Subcutaneous abdominal adipose tissue (tissue), 5 donors: Measurements from ENCODE around the gene XRCC6.

Experiments used
- H3K27ac ChIP-seq: one replicate; pipeline ENCODE4 v1.7.0; 2013; ENCODE audit warnings: low read depth, mild to moderate bottlenecking, inconsistent platforms, low read length, moderate library complexity
- H3K27me3 ChIP-seq, 5 donors: one replicate each; pipeline ENCODE4 v1.7.0; 2013; ENCODE audit warnings: low read length in 5 of 5, inconsistent platforms in 1 of 5; ENCODE audit not compliant: control insufficient read depth in 5 of 5, insufficient read depth in 4 of 5
- H3K36me3 ChIP-seq, 5 donors: one replicate each; pipeline ENCODE4 v1.7.0; 2013; ENCODE audit warnings: low read length in 5 of 5; ENCODE audit not compliant: control insufficient read depth in 5 of 5, insufficient read depth in 5 of 5
- H3K4me1 ChIP-seq, 5 donors: one replicate each; pipeline ENCODE4 v1.7.0; 2013; ENCODE audit warnings: low read length in 5 of 5, mild to moderate bottlenecking in 3 of 5, moderate library complexity in 1 of 5; ENCODE audit not compliant: control insufficient read depth in 5 of 5, insufficient read depth in 5 of 5
- H3K4me3 ChIP-seq, 5 donors: one replicate each; pipeline ENCODE4 v1.7.0; 2013; ENCODE audit warnings: low read length in 5 of 5, low read depth in 1 of 5
- H3K9ac ChIP-seq, 5 donors: one replicate each; pipeline ENCODE4 v1.7.0; 2013; ENCODE audit warnings: low read length in 5 of 5, mild to moderate bottlenecking in 4 of 5, moderate library complexity in 3 of 5
- H3K9me3 ChIP-seq, 5 donors: one replicate each; pipeline ENCODE4 v1.7.0; 2013; ENCODE audit warnings: low read length in 5 of 5; ENCODE audit not compliant: control insufficient read depth in 5 of 5
- donor health status: healthy.
- donor health status: healthy.
- donor health status: healthy.
- donor health status: healthy.
- donor health status: healthy.

The XRCC6 gene

GRCh38 chr22:41638748-41639147 lies 17.7 kb downstream of the XRCC6 start:
- Histone ChIP-seq H3K4me1 (no peaks in the 10 kb centered on the region), H3K27me3 (no peaks in the 10 kb centered on the region), H3K9me3 (no peaks in the 10 kb centered on the region), H3K27ac (no peak overlapping the region), H3K4me3 (no peak overlapping the region), H3K36me3 (peaks cover 37 to 90% (median 76%) of the 10 kb centered on the region in 5 donors), H3K9ac (no peak overlapping the region)

GRCh38 chr22:41641854-41642253 lies 20.8 kb downstream of the XRCC6 start:
- H3K4me3 ChIP-seq, result no peak overlapping the region
- H3K36me3 ChIP-seq, result peaks cover 31 to 89% (median 65%) of the 10 kb centered on the region in 5 donors
- H3K9ac ChIP-seq, result no peak overlapping the region
- no peak overlapping the region for H3K27ac ChIP-seq
- H3K4me1 ChIP-seq, result no peaks in the 10 kb centered on the region
- no peaks in the 10 kb centered on the region for H3K27me3 ChIP-seq
- no peaks in the 10 kb centered on the region for H3K9me3 ChIP-seq

- Histone ChIP-seq H3K27me3 (no peaks in the 10 kb centered on the region), H3K9me3 (no peaks in the 10 kb centered on the region), H3K36me3 (peaks cover 31 to 89% (median 64%) of the 10 kb centered on the region in 5 donors), H3K4me1 (no peaks in the 10 kb centered on the region), H3K9ac (no peak overlapping the region), H3K27ac (no peak overlapping the region), H3K4me3 (no peak overlapping the region)
Observed at GRCh38 chr22:41642331-41643110, 21.4 kb downstream of the XRCC6 start.

- peaks cover 27 to 91% (median 64%) of the 10 kb centered on the region in 5 donors for H3K36me3 ChIP-seq
- H3K27ac ChIP-seq, result no peak overlapping the region
- no peaks in the 10 kb centered on the region for H3K27me3 ChIP-seq
- H3K4me3 ChIP-seq, result no peak overlapping the region
- no peaks in the 10 kb centered on the region for H3K9me3 ChIP-seq
- no peak overlapping the region for H3K9ac ChIP-seq
- peaks cover 0 to 1% (median 0%) of the 10 kb centered on the region in 5 donors for H3K4me1 ChIP-seq
Observed at GRCh38 chr22:41647771-41648170, 26.7 kb downstream of the XRCC6 start.

GRCh38 chr22:41648432-41648831 lies 27.3 kb downstream of the XRCC6 start:
- Histone ChIP-seq H3K9ac (no peak overlapping the region), H3K36me3 (peaks cover 26 to 91% (median 68%) of the 10 kb centered on the region in 5 donors), H3K4me3 (no peak overlapping the region), H3K27ac (no peak overlapping the region), H3K4me1 (peaks cover 0 to 1% (median 0%) of the 10 kb centered on the region in 5 donors), H3K27me3 (no peaks in the 10 kb centered on the region), H3K9me3 (no peaks in the 10 kb centered on the region)

GRCh38 chr22:41650229-41650628 lies 29.1 kb downstream of the XRCC6 start:
- Histone ChIP-seq H3K9me3 (no peaks in the 10 kb centered on the region), H3K9ac (no peak overlapping the region), H3K4me1 (peaks cover 0 to 1% (median 0%) of the 10 kb centered on the region in 5 donors), H3K27me3 (no peaks in the 10 kb centered on the region), H3K4me3 (no peak overlapping the region), H3K36me3 (peaks cover 38 to 96% (median 80%) of the 10 kb centered on the region in 5 donors), H3K27ac (no peak overlapping the region)

- Histone ChIP-seq H3K4me3 (no peak overlapping the region), H3K27me3 (no peaks in the 10 kb centered on the region), H3K9ac (no peak overlapping the region), H3K4me1 (peaks cover 0 to 1% (median 0%) of the 10 kb centered on the region in 5 donors), H3K9me3 (no peaks in the 10 kb centered on the region), H3K36me3 (peaks cover 38 to 95% (median 78%) of the 10 kb centered on the region in 5 donors), H3K27ac (no peak overlapping the region)
Observed at GRCh38 chr22:41650821-41651220, 29.7 kb downstream of the XRCC6 start.

- no peak overlapping the region for H3K9ac ChIP-seq
- H3K4me1 ChIP-seq, result no peaks in the 10 kb centered on the region
- H3K36me3 ChIP-seq, result peaks cover 28 to 95% (median 88%) of the 10 kb centered on the region in 5 donors
- H3K27ac ChIP-seq, result no peak overlapping the region
- no peaks in the 10 kb centered on the region for H3K27me3 ChIP-seq
- no peak overlapping the region for H3K4me3 ChIP-seq
- H3K9me3 ChIP-seq, result no peaks in the 10 kb centered on the region
Observed at GRCh38 chr22:41654322-41654721, 33.2 kb downstream of the XRCC6 start.

GRCh38 chr22:41656556-41656955 lies 35.5 kb downstream of the XRCC6 start:
- H3K27me3 ChIP-seq, result no peaks in the 10 kb centered on the region
- no peak overlapping the region for H3K4me3 ChIP-seq
- peaks cover 32 to 98% (median 92%) of the 10 kb centered on the region in 5 donors for H3K36me3 ChIP-seq
- H3K4me1 ChIP-seq, result no peaks in the 10 kb centered on the region
- no peak overlapping the region for H3K27ac ChIP-seq
- no peak overlapping the region for H3K9ac ChIP-seq
- H3K9me3 ChIP-seq, result no peaks in the 10 kb centered on the region

- H3K27me3 ChIP-seq, result no peaks in the 10 kb centered on the region
- H3K27ac ChIP-seq, result no peak overlapping the region
- no peaks in the 10 kb centered on the region for H3K9me3 ChIP-seq
- peaks cover 37 to 98% (median 91%) of the 10 kb centered on the region in 5 donors for H3K36me3 ChIP-seq
- no peak overlapping the region for H3K9ac ChIP-seq
- no peaks in the 10 kb centered on the region for H3K4me1 ChIP-seq
- H3K4me3 ChIP-seq, result no peak overlapping the region
Observed at GRCh38 chr22:41657709-41658108, 36.6 kb downstream of the XRCC6 start.
